ENCODE measurements around the gene FKBP5. TPM values are rescaled to one million over a fixed set of nuclear protein-coding genes. Genes with fewer than 3 reads are reported as not detected.

The FKBP5 gene
- total and polyA plus RNA-seq, 2 of the 4 experiments (the other 2 are of a cell fraction), result 6.8 to 7.0 TPM

DNA sequence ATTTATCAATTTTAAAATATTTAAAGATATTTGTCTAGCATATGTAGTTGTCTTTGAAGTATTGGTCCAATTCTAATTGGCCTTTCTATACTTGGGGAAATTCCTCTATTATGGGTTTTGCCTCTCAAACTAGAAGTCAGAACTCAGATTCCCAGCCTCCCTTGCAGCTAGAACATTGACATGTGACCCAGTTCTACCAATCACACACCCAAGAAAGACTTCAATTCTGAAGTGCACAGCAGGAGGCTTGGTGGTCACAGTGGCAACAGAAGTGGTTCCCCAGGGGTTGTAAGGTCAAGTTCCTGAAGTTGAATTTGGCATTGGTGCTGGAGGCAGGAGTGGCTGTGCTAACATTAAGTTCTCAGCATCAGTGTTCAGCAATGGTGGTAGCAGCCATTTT is 14.8 kb upstream of the FKBP5 start:
- Histone ChIP-seq H2AK5ac (ENCODE audit: low read depth, low read length) (no peak overlapping the region), H3K9me1 (ENCODE audit: insufficient read depth, low read length) (0 out of 2 replicates have a peak, but pooled peaks cover 6% of the 10 kb centered on the region), H3K79me1 (ENCODE audit: low read depth in 1 of 2, low read length in 2 of 2) (no peaks in the 10 kb centered on the region), H2BK15ac (ENCODE audit: low read depth, low read length) (no peak overlapping the region), H3K4ac (ENCODE audit: low read depth, low read length) (no peak overlapping the region), H3K4me3 (ENCODE audit: insufficient read depth, low read depth, low read length) (no peak overlapping the region), H3K23ac (ENCODE audit: low read depth, low read length) (no peak overlapping the region), H3K56ac (ENCODE audit: extremely low read depth, insufficient read depth, low read length) (no peak overlapping the region), H3K4me1 (ENCODE audit: control insufficient read depth, insufficient read depth, low read length) (peaks cover 3% of the 10 kb centered on the region; the same call in 1 of the 2 replicates), H2AFZ (replicated peaks; ENCODE audit: low read length, poor library complexity) (no peak overlapping the region), H4K5ac (ENCODE audit: low read depth, low read length) (no peak overlapping the region), H4K8ac (ENCODE audit: low read depth in 2 of 2, low read length in 2 of 2) (no peak overlapping the region), H4K20me1 (ENCODE audit: insufficient read depth, low read length) (no peaks in the 10 kb centered on the region), H2BK5ac (ENCODE audit: low read depth, low read length, poor library complexity, severe bottlenecking) (no peak overlapping the region), H3K4me2 (ENCODE audit: low read depth, low read length) (no peak overlapping the region), H4K91ac (ENCODE audit: insufficient read depth, low read depth, low read length) (no peak overlapping the region), H3K27ac (ENCODE audit: insufficient read depth, low read length) (no peak overlapping the region), H3K9ac (ENCODE audit: low read depth, low read length) (no peak overlapping the region), H3K18ac (ENCODE audit: low read depth, low read length) (no peak overlapping the region), H2BK20ac (ENCODE audit: low read depth, low read length) (no peak overlapping the region), H2BK120ac (ENCODE audit: low read depth, low read length) (no peak overlapping the region), H3K36me3 (ENCODE audit: control insufficient read depth, insufficient read depth, low read length) (no peaks in the 10 kb centered on the region), H3K27me3 (ENCODE audit: control insufficient read depth, insufficient read depth, low read length) (no peaks in the 10 kb centered on the region), H2AK9ac (replicated peaks; ENCODE audit: low read depth, low read length, poor library complexity) (no peak overlapping the region), H3K14ac (replicated peaks; ENCODE audit: low read depth, low read length) (no peak overlapping the region), H3K9me3 (ENCODE audit: control insufficient read depth, insufficient read depth, low read length) (peaks cover 2% of the 10 kb centered on the region)
- no TSS peak for BruUV-seq (replicated peaks)
- intact Hi-C loops (cut with micrococcal nuclease) (no loop called here), in situ Hi-C loops (cut with MboI; ENCODE audit: low sequenced_read_pairs) (no loop called here), dilution Hi-C loops (cut with HindIII; ENCODE audit: low sequenced_read_pairs, unreplicated experiment) (no loop called here)
- ATAC-seq (ENCODE audit: low read depth), result no peak
- ChIA-PET CTCF (no interaction called here), POLR2A (ENCODE audit: unreplicated experiment) (interaction anchor here (0.6 kb wide), 1 partner anchor 444 kb away, joined by 4 read pairs; the partner anchor contains the start of gene ZNF76)
- TF ChIP-seq FOS (IDR thresholded peaks at IDR 0.05; ENCODE audit: low read depth, low read length), result no peak
- DNase-seq, result no peak
